ENCODE data around the gene CHST13.

DNA sequence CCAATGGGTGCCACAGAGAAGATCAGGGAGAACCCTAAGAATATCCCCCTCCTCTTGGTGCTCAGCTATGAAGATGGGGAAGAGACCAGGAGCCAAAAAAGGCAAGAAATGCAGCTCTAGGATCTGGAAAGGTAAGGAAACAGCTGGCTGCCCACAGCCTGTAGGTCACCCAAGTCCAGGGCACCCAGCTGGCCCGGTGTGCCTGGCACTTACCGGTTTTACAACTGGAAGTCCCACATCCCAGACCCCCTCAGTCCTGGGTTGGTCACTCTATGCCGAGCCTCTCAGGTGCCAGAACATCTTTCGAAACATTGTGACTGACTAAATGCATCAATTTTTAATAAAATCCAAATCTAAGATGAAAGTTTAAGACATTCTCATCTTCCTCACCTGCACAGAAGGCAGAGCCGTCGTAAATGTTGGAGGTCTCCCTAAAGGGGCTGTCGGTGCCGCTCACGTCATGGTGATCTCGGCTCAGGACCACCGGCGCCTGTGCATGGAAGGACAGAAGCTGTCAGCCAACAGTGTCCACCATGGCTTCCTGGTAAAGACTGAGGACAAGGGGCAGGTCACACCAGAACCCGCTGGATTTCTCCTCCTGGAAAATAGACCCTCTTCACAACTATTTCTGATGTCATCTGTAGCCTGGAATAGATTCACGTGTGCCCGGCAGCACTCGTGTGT, 34.9 kb upstream of the CHST13 start:
- TF ChIP-seq, protein P1, sequence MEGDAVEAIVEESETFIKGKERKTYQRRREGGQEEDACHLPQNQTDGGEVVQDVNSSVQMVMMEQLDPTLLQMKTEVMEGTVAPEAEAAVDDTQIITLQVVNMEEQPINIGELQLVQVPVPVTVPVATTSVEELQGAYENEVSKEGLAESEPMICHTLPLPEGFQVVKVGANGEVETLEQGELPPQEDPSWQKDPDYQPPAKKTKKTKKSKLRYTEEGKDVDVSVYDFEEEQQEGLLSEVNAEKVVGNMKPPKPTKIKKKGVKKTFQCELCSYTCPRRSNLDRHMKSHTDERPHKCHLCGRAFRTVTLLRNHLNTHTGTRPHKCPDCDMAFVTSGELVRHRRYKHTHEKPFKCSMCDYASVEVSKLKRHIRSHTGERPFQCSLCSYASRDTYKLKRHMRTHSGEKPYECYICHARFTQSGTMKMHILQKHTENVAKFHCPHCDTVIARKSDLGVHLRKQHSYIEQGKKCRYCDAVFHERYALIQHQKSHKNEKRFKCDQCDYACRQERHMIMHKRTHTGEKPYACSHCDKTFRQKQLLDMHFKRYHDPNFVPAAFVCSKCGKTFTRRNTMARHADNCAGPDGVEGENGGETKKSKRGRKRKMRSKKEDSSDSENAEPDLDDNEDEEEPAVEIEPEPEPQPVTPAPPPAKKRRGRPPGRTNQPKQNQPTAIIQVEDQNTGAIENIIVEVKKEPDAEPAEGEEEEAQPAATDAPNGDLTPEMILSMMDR (conservative IDR thresholded peaks at IDR 0.05; ENCODE audit: low read depth, low read length) = no peak
- no peak for TF ChIP-seq EZH2 (IDR thresholded peaks at IDR 0.05; ENCODE audit: borderline replicate concordance, low read depth, low read length, poor library complexity, severe bottlenecking)

All from A673 (cell line).